Calu3 (cell line): Measurements from ENCODE around the gene WNT8A. TPM values are rescaled to one million over a fixed set of nuclear protein-coding genes. Genes with fewer than 3 reads are reported as not detected.

ENCODE experiments used
- BruUV-seq: library from RNA; stranded (reverse); fragments of 400-500 nt; replicated peaks from 2 replicates; lab custom pipeline; 2021; lab: Mats Ljungman, UMichigan
- CTCF ChIA-PET: fragments of 300-600 bp; sonication (Branson Sonifier 250); formaldehyde crosslinking; loops from one replicate; lab custom pipeline; 2022; ENCODE audit warnings: antibody characterized with exemption; lab: Charles Lee
- DNase-seq: peaks from one replicate; pipeline ENCODE4 v3.0.0; 2022
- H3K27ac Mint-ChIP-seq: one replicate; pipeline ENCODE4 v1.8.0; 2022; ENCODE audit warnings: mixed read lengths; ENCODE audit not compliant: unreplicated experiment
- H3K27me3 Mint-ChIP-seq: one replicate; pipeline ENCODE4 v1.8.0; 2022; ENCODE audit warnings: mixed read lengths; ENCODE audit not compliant: unreplicated experiment
- H3K36me3 Mint-ChIP-seq: one replicate; pipeline ENCODE4 v1.8.0; 2022; ENCODE audit warnings: mild to moderate bottlenecking, moderate library complexity, mixed read lengths; ENCODE audit not compliant: insufficient read depth, unreplicated experiment
- H3K4me1 Mint-ChIP-seq: one replicate; pipeline ENCODE4 v1.8.0; 2022; ENCODE audit warnings: mild to moderate bottlenecking, low read depth, mixed read lengths; ENCODE audit not compliant: unreplicated experiment
- H3K4me3 Mint-ChIP-seq: one replicate; pipeline ENCODE4 v1.8.0; 2022; ENCODE audit warnings: mild to moderate bottlenecking, low read depth, moderate library complexity, mixed read lengths; ENCODE audit not compliant: unreplicated experiment
- H3K9me3 Mint-ChIP-seq: one replicate; pipeline ENCODE4 v1.8.0; 2022; ENCODE audit warnings: low read depth, mixed read lengths; ENCODE audit not compliant: unreplicated experiment
- CTCF ChIP-seq: fragments of 200-600 bp; IDR thresholded peaks from one replicate; pipeline ENCODE4 v1.8.0; 2022; ENCODE audit warnings: antibody characterized with exemption; ENCODE audit not compliant: unreplicated experiment
- intact Hi-C: fragments of 100-400 bp; cut with micrococcal nuclease; formaldehyde crosslinking; loops from one replicate; pipeline ENCODE4 v1.10.0; 2022; ENCODE audit not compliant: unreplicated experiment
- total RNA-seq: library from RNA; stranded (reverse); gene quantifications from 2 replicates; pipeline ENCODE4 v1.2.3, GENCODE V29; 2022

Gene WNT8A
- total RNA-seq, 1 experiment from 2014 or later, result not detected

GRCh38 chr5:138102454-138103318 is 18.9 kb downstream of the WNT8A start:
- TF ChIP-seq CTCF, result no peak
- Mint-ChIP-seq H3K27ac (no peak overlapping the region), H3K36me3 (no peaks in the 10 kb centered on the region), H3K4me1 (peaks cover 2% of the 10 kb centered on the region), H3K27me3 (peaks cover 23% of the 10 kb centered on the region), H3K4me3 (no peak overlapping the region), H3K9me3 (no peaks in the 10 kb centered on the region)
- no TSS peak for BruUV-seq
- intact Hi-C loops, result no loop called here
- CTCF ChIA-PET, result interaction anchor here (0.6 to 0.8 kb wide), 2 partner anchors 45 to 460 kb away, joined by 3 to 4 read pairs; no protein-coding TSS in a partner anchor
- DNase-seq, result no peak

- Mint-ChIP-seq H3K4me3 (no peak overlapping the region), H3K27ac (no peak overlapping the region), H3K4me1 (no peaks in the 10 kb centered on the region), H3K9me3 (no peaks in the 10 kb centered on the region), H3K27me3 (peaks cover 23% of the 10 kb centered on the region), H3K36me3 (no peaks in the 10 kb centered on the region)
- no peak for DNase-seq
- TF ChIP-seq CTCF, result no peak
- intact Hi-C loops, result no loop called here
- no TSS peak for BruUV-seq
- CTCF ChIA-PET, result no interaction called here
These were observed 19.4 kb downstream of the WNT8A start for GRCh38 chr5:138103319-138103637.

- no peak for TF ChIP-seq CTCF
- no peaks in the 10 kb centered on the region for H3K4me1 Mint-ChIP-seq
- CTCF ChIA-PET, result no interaction called here
- no peak for DNase-seq
- H3K36me3 Mint-ChIP-seq, result no peaks in the 10 kb centered on the region
- H3K27me3 Mint-ChIP-seq, result peaks cover 43% of the 10 kb centered on the region
- no peak overlapping the region for H3K27ac Mint-ChIP-seq
- H3K9me3 Mint-ChIP-seq, result no peaks in the 10 kb centered on the region
- intact Hi-C loops, result no loop called here
- no peak overlapping the region for H3K4me3 Mint-ChIP-seq
- no TSS peak for BruUV-seq
These were observed 21.9 kb downstream of the WNT8A start for GRCh38 chr5:138105709-138106108.

- DNase-seq, result no peak
- H3K4me1 Mint-ChIP-seq, result no peaks in the 10 kb centered on the region
- H3K4me3 Mint-ChIP-seq, result no peak overlapping the region
- TF ChIP-seq CTCF, result no peak
- H3K27me3 Mint-ChIP-seq, result peaks cover 38% of the 10 kb centered on the region
- no peaks in the 10 kb centered on the region for H3K36me3 Mint-ChIP-seq
- no peak overlapping the region for H3K27ac Mint-ChIP-seq
- intact Hi-C loops, result no loop called here
- no peaks in the 10 kb centered on the region for H3K9me3 Mint-ChIP-seq
- CTCF ChIA-PET, result interaction anchor here (0.7 kb wide), 1 partner anchor 362 kb away, joined by 3 read pairs; no protein-coding TSS in a partner anchor
- no TSS peak for BruUV-seq
These were observed 23.4 kb downstream of the WNT8A start for GRCh38 chr5:138107213-138107612.
